H9 (cell line): ENCODE data around the gene CDKN2B. TPM values are rescaled to one million over a fixed set of nuclear protein-coding genes. Genes with fewer than 3 reads are reported as not detected.

Source experiments
- DNase-seq: peaks from one replicate; pipeline ENCODE4 v3.0.0-alpha.2; 2017
- H2AFZ ChIP-seq: one replicate; pipeline ENCODE4 v1.6.1; 2013; ENCODE audit warnings: mild to moderate bottlenecking, low read length, control low read depth, moderate library complexity
- H2AK5ac ChIP-seq: 2 replicates; pipeline ENCODE4 v1.6.1; 2013; ENCODE audit warnings: low read length, control low read depth, mixed read lengths; ENCODE audit not compliant: insufficient read length
- H2BK120ac ChIP-seq: one replicate; pipeline ENCODE4 v1.6.1; 2013; ENCODE audit warnings: low read depth, mild to moderate bottlenecking, low read length, control low read depth, inconsistent platforms; ENCODE audit not compliant: poor library complexity, severe bottlenecking
- H2BK12ac ChIP-seq: 2 replicates; pipeline ENCODE4 v1.6.1; 2013; ENCODE audit warnings: low read length, control low read depth, mixed read lengths, low read depth; ENCODE audit not compliant: insufficient read length
- H2BK15ac ChIP-seq: 2 replicates; pipeline ENCODE4 v1.6.1; 2013; ENCODE audit warnings: low read depth, low read length, control low read depth
- H2BK20ac ChIP-seq: one replicate; pipeline ENCODE4 v1.6.1; 2013; ENCODE audit warnings: low read depth, mild to moderate bottlenecking, low read length, control low read depth, inconsistent platforms; ENCODE audit not compliant: poor library complexity, severe bottlenecking
- H2BK5ac ChIP-seq: 2 replicates; pipeline ENCODE4 v1.6.1; 2013; ENCODE audit warnings: low read length, control low read depth, mixed read lengths; ENCODE audit not compliant: insufficient read length
- H3K14ac ChIP-seq: 2 replicates; pipeline ENCODE4 v1.6.1; 2013; ENCODE audit warnings: low read length, control low read depth; ENCODE audit not compliant: insufficient read depth
- H3K18ac ChIP-seq: 2 replicates; pipeline ENCODE4 v1.6.1; 2013; ENCODE audit warnings: low read depth, mild to moderate bottlenecking, mixed read lengths, low read length, control low read depth; ENCODE audit not compliant: insufficient read length
- H3K23ac ChIP-seq: 2 replicates; pipeline ENCODE4 v1.6.1; 2013; ENCODE audit warnings: low read length, control low read depth, mixed read lengths, low read depth; ENCODE audit not compliant: insufficient read length
- H3K23me2 ChIP-seq: 2 replicates; pipeline ENCODE4 v1.6.1; 2013; ENCODE audit warnings: low read depth, mild to moderate bottlenecking, mixed read lengths, low read length, control low read depth; ENCODE audit not compliant: insufficient read length, poor library complexity, severe bottlenecking
- H3K27ac ChIP-seq: 2 replicates; pipeline ENCODE4 v1.5.1; 2013; ENCODE audit warnings: low read length, control low read depth, mixed read lengths, low read depth; ENCODE audit not compliant: insufficient read length
- H3K27me3 ChIP-seq: 2 replicates; pipeline ENCODE4 v1.6.1; 2013; ENCODE audit warnings: low read length, control low read depth, inconsistent platforms; ENCODE audit not compliant: insufficient read depth
- H3K4ac ChIP-seq: 2 replicates; pipeline ENCODE4 v1.6.1; 2013; ENCODE audit warnings: low read depth, mild to moderate bottlenecking, control low read depth, inconsistent platforms, low read length, moderate library complexity
- H3K4me1 ChIP-seq: 2 replicates; pipeline ENCODE4 v1.6.1; 2013; ENCODE audit warnings: low read length, control low read depth, inconsistent platforms; ENCODE audit not compliant: insufficient read depth
- H3K4me2 ChIP-seq: 2 replicates; pipeline ENCODE4 v1.6.1; 2013; ENCODE audit warnings: low read length, control low read depth, mixed read lengths; ENCODE audit not compliant: insufficient read length, insufficient read depth
- H3K56ac ChIP-seq: 2 replicates; pipeline ENCODE4 v1.6.1; 2013; ENCODE audit warnings: low read depth, mild to moderate bottlenecking, mixed read lengths, low read length, control low read depth; ENCODE audit not compliant: insufficient read length
- H3K79me1 ChIP-seq: 2 replicates; pipeline ENCODE4 v1.6.1; 2013; ENCODE audit warnings: low read depth, mild to moderate bottlenecking, moderate library complexity, low read length, control low read depth, inconsistent platforms; ENCODE audit not compliant: insufficient read depth, poor library complexity, severe bottlenecking
- H3K79me2 ChIP-seq: 2 replicates; pipeline ENCODE4 v1.6.1; 2013; ENCODE audit warnings: low read length, control low read depth, inconsistent platforms; ENCODE audit not compliant: insufficient read depth
- H3K9ac ChIP-seq: 2 replicates; pipeline ENCODE4 v1.6.1; 2013; ENCODE audit warnings: low read length, control low read depth, mixed read lengths; ENCODE audit not compliant: insufficient read length; ENCODE audit errors: extremely low read depth
- H3K9me3 ChIP-seq: one replicate; pipeline ENCODE4 v1.6.1; 2013; ENCODE audit warnings: low read depth, low read length, inconsistent platforms; ENCODE audit not compliant: control insufficient read depth
- H3T11ph ChIP-seq: one replicate; pipeline ENCODE4 v1.6.1; 2013; ENCODE audit warnings: mild to moderate bottlenecking, low read length, control low read depth, inconsistent platforms
- H4K20me1 ChIP-seq: one replicate; pipeline ENCODE4 v1.6.1; 2013; ENCODE audit not compliant: control insufficient read depth, insufficient read length, insufficient read depth
- H4K5ac ChIP-seq: 2 replicates; pipeline ENCODE4 v1.6.1; 2013; ENCODE audit warnings: low read depth, mild to moderate bottlenecking, mixed read lengths, low read length, control low read depth; ENCODE audit not compliant: insufficient read length
- H4K8ac ChIP-seq: replicated peaks from 2 replicates; pipeline ENCODE4 v1.6.1; 2013; ENCODE audit warnings: low read length, control low read depth, mixed read lengths, low read depth; ENCODE audit not compliant: insufficient read length
- H4K91ac ChIP-seq: 2 replicates; pipeline ENCODE4 v1.6.1; 2013; ENCODE audit warnings: low read depth, mild to moderate bottlenecking, moderate library complexity, mixed read lengths, low read length, control low read depth; ENCODE audit not compliant: insufficient read length
- H3K27ac Mint-ChIP-seq, 3 experiments: 2 replicates in 2 of 3; 3 replicates in 1 of 3; pipeline ENCODE4 v1.8.0; 2020 to 2021; ENCODE audit warnings: mixed read lengths in 3 of 3, mild to moderate bottlenecking in 1 of 3, moderate library complexity in 1 of 3
- H3K27me3 Mint-ChIP-seq: 2 replicates; pipeline ENCODE4 v1.8.0; 2021; ENCODE audit warnings: low read depth, mild to moderate bottlenecking, moderate library complexity, mixed read lengths
- H3K36me3 Mint-ChIP-seq, 3 experiments: 2 replicates in 2 of 3; 3 replicates in 1 of 3; pipeline ENCODE4 v1.8.0; 2020 to 2021; ENCODE audit warnings: low read depth in 3 of 3, mixed read lengths in 3 of 3; ENCODE audit not compliant: insufficient read depth in 1 of 3
- H3K4me1 Mint-ChIP-seq, 2 experiments: 2 replicates each; pipeline ENCODE4 v1.8.0; 2020; ENCODE audit warnings: mixed read lengths in 2 of 2
- H3K4me3 Mint-ChIP-seq, 2 experiments: 2 replicates in 1 of 2; 3 replicates in 1 of 2; pipeline ENCODE4 v1.8.0; 2020 to 2021; ENCODE audit warnings: mild to moderate bottlenecking in 2 of 2, mixed read lengths in 2 of 2, moderate library complexity in 1 of 2
- H3K9me3 Mint-ChIP-seq, 2 experiments: 2 replicates in 1 of 2; 3 replicates in 1 of 2; pipeline ENCODE4 v1.8.0; 2020; ENCODE audit warnings: mild to moderate bottlenecking in 2 of 2, mixed read lengths in 2 of 2, moderate library complexity in 1 of 2
- CTCF ChIP-seq: fragments of 200-600 bp; sonication (generic); conservative IDR thresholded peaks from 3 replicates; pipeline ENCODE4 v1.8.0; 2021; ENCODE audit warnings: antibody characterized with exemption, mild to moderate bottlenecking
- WGBS: extraction: QIAGEN DNeasy Blood & Tissue Kit; methylation state at CpG from one replicate; pipeline ENCODE4 v1.1.7; 2013; ENCODE audit warnings: missing lambda C conversion rate, low lambda C conversion rate, mixed read lengths; ENCODE audit not compliant: insufficient read length; ENCODE audit errors: extremely low coverage; 5-methylcytosine and 5-hydroxymethylcytosine counted together
- total RNA-seq: library from RNA; stranded (reverse); gene quantifications from 2 replicates; pipeline ENCODE4 v1.2.1, GENCODE V29; 2021

CDKN2B gene
- total RNA-seq, 1 experiment from 2014 or later, result 0.13 TPM

- Histone ChIP-seq H3K18ac (no peak overlapping the region), H3K23me2 (no peaks in the 10 kb centered on the region), H3K9me3 (no peaks in the 10 kb centered on the region), H3K14ac (no peak overlapping the region), H2AK5ac (no peak overlapping the region), H3K56ac (no peak overlapping the region), H2BK20ac (no peak overlapping the region), H3K9ac (no peak overlapping the region), H2BK120ac (no peak overlapping the region), H4K91ac (no peak overlapping the region), H3K4me1 (no peaks in the 10 kb centered on the region; the same call in 1 of the 2 replicates), H3K27ac (no peak overlapping the region), H2BK12ac (no peak overlapping the region), H2AFZ (no peak overlapping the region), H4K8ac (no peak overlapping the region), H4K20me1 (no peaks in the 10 kb centered on the region), H2BK5ac (no peak overlapping the region), H3T11ph (no peak overlapping the region), H3K27me3 (no peaks in the 10 kb centered on the region), H2BK15ac (no peak overlapping the region), H3K79me2 (no peaks in the 10 kb centered on the region), H3K79me1 (no peaks in the 10 kb centered on the region), H3K4ac (no peak overlapping the region), H3K4me2 (no peak overlapping the region), H3K23ac (no peak overlapping the region), H4K5ac (no peak overlapping the region)
- H3K4me1 Mint-ChIP-seq, result 0 out of 4 replicates have a peak, but pooled peaks cover 0 to 4% of the 10 kb centered on the region in 2 experiments
- no peak for TF ChIP-seq CTCF
- H3K36me3 Mint-ChIP-seq, result no peaks in the 10 kb centered on the region
- no peak overlapping the region for H3K27ac Mint-ChIP-seq
- H3K27me3 Mint-ChIP-seq, result no peaks in the 10 kb centered on the region
- WGBS, result no CpG with 5 or more reads among the region's 3 CpGs
- H3K4me3 Mint-ChIP-seq, result no peak overlapping the region
- H3K9me3 Mint-ChIP-seq, result no peaks in the 10 kb centered on the region
- no peak for DNase-seq
Observed at GRCh38 chr9:22043928-22044327, 34.8 kb upstream of the CDKN2B start.
